Psoas muscle (tissue), 8 donors: Measurements from ENCODE around the gene NKAP. TPM values are rescaled to one million over a fixed set of nuclear protein-coding genes. Genes with fewer than 3 reads are reported as not detected.
"Not testable (repeated sequence)": the region's sequence is repeated elsewhere in the genome, so short reads cannot be mapped to it uniquely, and the experiment has no call there.

ENCODE experiments used
- ATAC-seq, 4 donors: fragments of 200-7000 bp; cut with Tn5 transposase; one replicate each; pipeline ENCODE4 v1.9.1; 2020; ENCODE audit warnings: moderate library complexity in 3 of 4, mild to moderate bottlenecking in 2 of 4
- DNase-seq, 2 donors: peaks; one replicate each; pipeline ENCODE4 v3.0.0-alpha.2; 2020
- H3K27ac ChIP-seq: fragments of 200-600 bp; one replicate; pipeline ENCODE4 v1.8.0; 2022
- H3K27me3 ChIP-seq, 3 donors: fragments of 200-600 bp in 1 of 3; one replicate each; pipeline versions ENCODE4 v1.6.1 to v1.8.0; 2013 to 2022; ENCODE audit warnings: low read length in 2 of 3, mild to moderate bottlenecking in 2 of 3, moderate library complexity in 1 of 3; ENCODE audit not compliant: insufficient read depth in 3 of 3
- H3K36me3 ChIP-seq, 2 donors: fragments of 200-600 bp in 1 of 2; one replicate each; pipeline versions ENCODE4 v1.6.1 to v1.8.0; 2013 to 2022; ENCODE audit warnings: low read depth in 1 of 2, mild to moderate bottlenecking in 1 of 2, moderate library complexity in 1 of 2; ENCODE audit not compliant: insufficient read depth in 1 of 2
- H3K4me1 ChIP-seq: fragments of 200-600 bp; one replicate; pipeline ENCODE4 v1.8.0; 2022
- H3K4me3 ChIP-seq: fragments of 200-600 bp; one replicate; pipeline ENCODE4 v1.8.0; 2022; ENCODE audit warnings: mild to moderate bottlenecking
- H3K9me3 ChIP-seq: fragments of 200-600 bp; one replicate; pipeline ENCODE4 v1.8.0; 2022
- CTCF ChIP-seq: fragments of 200-600 bp; IDR thresholded peaks from one replicate; pipeline ENCODE4 v1.8.0; 2022; ENCODE audit warnings: antibody characterized with exemption
- WGBS, 3 donors: extraction: QIAGEN DNeasy Blood & Tissue Kit; methylation state at CpG; one replicate each; pipeline versions ENCODE4 v1.1.6 to v1.1.7; 2013; 5-methylcytosine and 5-hydroxymethylcytosine counted together
- intact Hi-C, 2 donors: fragments of 100-400 bp; cut with DNase I; formaldehyde crosslinking; loops; one replicate each; pipeline versions ENCODE4 v1.11.0 to v1.14.2; 2022
- polyA plus RNA-seq, 3 donors: library from polyadenylated mRNA; stranded (reverse); fragments of 200-250 nt; gene quantifications; one replicate each; pipeline ENCODE4 v1.2.3, GENCODE V29; 2013
- total RNA-seq, 4 donors: library from RNA; stranded (reverse); fragmentation: NEBNext Ultra II Directional in 2 of 4; extraction: Animal tissue kit (Norgen Biotek cat#: 25700) in 2 of 4; gene quantifications; one replicate each; pipeline versions ENCODE4 v1.2.1 to v1.2.4, GENCODE V29; 2021 to 2023
- donor health status: healthy with polysubstance abuse.
- donor health status: DM: no; HTN: no; CAD: no; lungs with moderate emphysema.
- donor health status: Bipolar disorder and iron deficiency.
- donor health status: healthy.
- donor health status: DM: yes; HTN: yes; CAD: no.
- donor health status: DM: no; HTN: no; CAD: no.
- donor health status: DM: no; HTN: no; CAD: no.
- donor health status: DM: yes; HTN: yes; CAD: no.

The NKAP gene
- total and polyA plus RNA-seq, 7 donors: 3.4 to 7.5 (median 7.0) TPM

GRCh38 chrX:119981286-119982070 is 37.9 kb upstream of the NKAP start:
- no peak for ATAC-seq
- Histone ChIP-seq H3K4me1 (no peaks in the 10 kb centered on the region), H3K36me3 (no peaks in the 10 kb centered on the region), H3K27me3 (peaks cover 0 to 4% (median 0%) of the 10 kb centered on the region in 3 donors), H3K9me3 (no peaks in the 10 kb centered on the region), H3K4me3 (no peak overlapping the region), H3K27ac (no peak overlapping the region)
- TF ChIP-seq CTCF: peak; percentile 37
- intact Hi-C loops: no loop called here
- DNase-seq: no peak
- 30 to 39% (median 32%) methylated on average over 15 of the region's 15 CpGs for WGBS, 3 donors

- DNase-seq, H3K36me3 ChIP-seq, H3K27me3 ChIP-seq, intact Hi-C loops, ATAC-seq, H3K9me3 ChIP-seq, H3K4me3 ChIP-seq, H3K4me1 ChIP-seq, H3K27ac ChIP-seq: not testable (repeated sequence)
- 85 to 95% (median 90%) methylated on average over 4 of the region's 4 CpGs for WGBS, 3 donors
These were observed 33.6 kb upstream of the NKAP start for GRCh38 chrX:119977172-119977571.

- ATAC-seq (no peak), DNase-seq (no peak)
- H3K4me1 ChIP-seq: no peaks in the 10 kb centered on the region
- no peaks in the 10 kb centered on the region for H3K9me3 ChIP-seq
- no peaks in the 10 kb centered on the region for H3K36me3 ChIP-seq
- no peak for TF ChIP-seq CTCF
- WGBS, 3 donors: 55 to 84% (median 56%) methylated on average over 5 of the region's 5 CpGs
- no peak overlapping the region for H3K4me3 ChIP-seq
- no peaks in the 10 kb centered on the region for H3K27me3 ChIP-seq
- intact Hi-C loops: no loop called here
- H3K27ac ChIP-seq: no peak overlapping the region
These were observed 27.6 kb upstream of the NKAP start for GRCh38 chrX:119971184-119971583.

- intact Hi-C loops: no loop called here
- ATAC-seq (no peak), DNase-seq (no peak)
- H3K36me3 ChIP-seq: no peaks in the 10 kb centered on the region
- 64 to 73% (median 69%) methylated on average over 6 of the region's 6 CpGs for WGBS, 3 donors
- no peak overlapping the region for H3K4me3 ChIP-seq
- H3K27ac ChIP-seq: no peak overlapping the region
- no peak for TF ChIP-seq CTCF
- H3K27me3 ChIP-seq: no peaks in the 10 kb centered on the region
- no peaks in the 10 kb centered on the region for H3K9me3 ChIP-seq
- no peaks in the 10 kb centered on the region for H3K4me1 ChIP-seq
These were observed 27.0 kb upstream of the NKAP start for GRCh38 chrX:119970574-119970973.

- intact Hi-C loops, H3K4me1 ChIP-seq, H3K36me3 ChIP-seq, H3K4me3 ChIP-seq, ATAC-seq, H3K9me3 ChIP-seq, DNase-seq, H3K27me3 ChIP-seq, H3K27ac ChIP-seq: not testable (repeated sequence)
- 100% methylated on average over 1 of the region's 1 CpG for WGBS, 3 donors
These were observed 23.3 kb upstream of the NKAP start for GRCh38 chrX:119966837-119967236.

GRCh38 chrX:119960625-119961024 is 17.1 kb upstream of the NKAP start:
- no peak overlapping the region for H3K4me3 ChIP-seq
- no peaks in the 10 kb centered on the region for H3K9me3 ChIP-seq
- ATAC-seq: no peak
- H3K36me3 ChIP-seq: no peaks in the 10 kb centered on the region
- H3K27ac ChIP-seq: no peak overlapping the region
- no peaks in the 10 kb centered on the region for H3K27me3 ChIP-seq
- H3K4me1 ChIP-seq: no peaks in the 10 kb centered on the region
- no peak for TF ChIP-seq CTCF
- intact Hi-C loops: no loop called here
- DNase-seq: no peak

GRCh38 chrX:119955807-119956570 is 12.4 kb upstream of the NKAP start:
- H3K27ac ChIP-seq, DNase-seq, H3K4me3 ChIP-seq, H3K27me3 ChIP-seq, H3K36me3 ChIP-seq, H3K9me3 ChIP-seq, H3K4me1 ChIP-seq, ATAC-seq, intact Hi-C loops: not testable (repeated sequence)
- 84 to 86% (median 85%) methylated on average over 19 to 21 of the region's 21 CpGs for WGBS, 3 donors
